Thoracic aorta (tissue), 2 donors: ENCODE results near the gene PEX11G. TPM values are rescaled to one million over a fixed set of nuclear protein-coding genes. Genes with fewer than 3 reads are reported as not detected.

Experiments used
- ATAC-seq: fragments of 150-250 bp; one replicate; pipeline ENCODE4 v1.8.0; 2017; ENCODE audit warnings: low read depth; ENCODE audit not compliant: insufficient number of reproducible peaks, low FRiP score
- DNase-seq: peaks from one replicate; pipeline ENCODE4 v3.0.0-alpha.2; 2020; ENCODE audit warnings: low spot score
- H3K27ac ChIP-seq, 2 donors: fragments of 200-600 bp; sonication (generic); 1 replicate in 1 of 2; 2 replicates in 1 of 2; pipeline ENCODE4 v1.5.1; 2016; ENCODE audit warnings: mild to moderate bottlenecking in 2 of 2, moderate library complexity in 2 of 2
- H3K27me3 ChIP-seq: fragments of 200-600 bp; sonication (generic); replicated peaks from 2 replicates; pipeline ENCODE4 v1.6.0; 2016; ENCODE audit warnings: mild to moderate bottlenecking; ENCODE audit not compliant: insufficient read depth
- H3K36me3 ChIP-seq: fragments of 200-600 bp; sonication (generic); one replicate; pipeline ENCODE4 v1.5.1; 2016
- H3K4me1 ChIP-seq, 2 donors: fragments of 200-600 bp; sonication (generic); 1 replicate in 1 of 2; 2 replicates in 1 of 2; pipeline versions ENCODE4 v1.5.1 to v1.6.0; 2016; ENCODE audit warnings: low read depth in 2 of 2, mild to moderate bottlenecking in 1 of 2; ENCODE audit not compliant: control insufficient read depth in 1 of 2
- H3K4me3 ChIP-seq: fragments of 200-600 bp; sonication (generic); 2 replicates; pipeline ENCODE4 v1.5.1; 2016; ENCODE audit warnings: mild to moderate bottlenecking
- H3K9me3 ChIP-seq: fragments of 200-600 bp; sonication (generic); 2 replicates; pipeline ENCODE4 v1.5.1; 2016
- total RNA-seq, 2 donors: library from RNA; depleted of rRNA; stranded (reverse); fragments of >200 nt; gene quantifications; one replicate each; pipeline versions ENCODE4 v1.1.0 to v1.2.3, GENCODE V29; 2016
- TF ChIP-seq, protein P1 (sequence below): fragments of 200-600 bp; sonication (generic); IDR thresholded peaks from one replicate; pipeline ENCODE4 v1.5.1; 2019; ENCODE audit warnings: antibody characterized with exemption

Gene PEX11G
- total RNA-seq, 2 donors from 2014 or later: 0.63 TPM; not detected in 1

GRCh38 chr19:7476777-7477494 lies 11.9 kb downstream of the PEX11G start:
- H3K27ac ChIP-seq: no peak overlapping the region
- TF ChIP-seq, protein P1, sequence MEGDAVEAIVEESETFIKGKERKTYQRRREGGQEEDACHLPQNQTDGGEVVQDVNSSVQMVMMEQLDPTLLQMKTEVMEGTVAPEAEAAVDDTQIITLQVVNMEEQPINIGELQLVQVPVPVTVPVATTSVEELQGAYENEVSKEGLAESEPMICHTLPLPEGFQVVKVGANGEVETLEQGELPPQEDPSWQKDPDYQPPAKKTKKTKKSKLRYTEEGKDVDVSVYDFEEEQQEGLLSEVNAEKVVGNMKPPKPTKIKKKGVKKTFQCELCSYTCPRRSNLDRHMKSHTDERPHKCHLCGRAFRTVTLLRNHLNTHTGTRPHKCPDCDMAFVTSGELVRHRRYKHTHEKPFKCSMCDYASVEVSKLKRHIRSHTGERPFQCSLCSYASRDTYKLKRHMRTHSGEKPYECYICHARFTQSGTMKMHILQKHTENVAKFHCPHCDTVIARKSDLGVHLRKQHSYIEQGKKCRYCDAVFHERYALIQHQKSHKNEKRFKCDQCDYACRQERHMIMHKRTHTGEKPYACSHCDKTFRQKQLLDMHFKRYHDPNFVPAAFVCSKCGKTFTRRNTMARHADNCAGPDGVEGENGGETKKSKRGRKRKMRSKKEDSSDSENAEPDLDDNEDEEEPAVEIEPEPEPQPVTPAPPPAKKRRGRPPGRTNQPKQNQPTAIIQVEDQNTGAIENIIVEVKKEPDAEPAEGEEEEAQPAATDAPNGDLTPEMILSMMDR: no peak
- no peaks in the 10 kb centered on the region for H3K27me3 ChIP-seq
- no peaks in the 10 kb centered on the region for H3K36me3 ChIP-seq
- ATAC-seq: no peak
- no peaks in the 10 kb centered on the region for H3K9me3 ChIP-seq
- no peaks in the 10 kb centered on the region for H3K4me1 ChIP-seq
- DNase-seq: no peak
- no peak overlapping the region for H3K4me3 ChIP-seq

DNA sequence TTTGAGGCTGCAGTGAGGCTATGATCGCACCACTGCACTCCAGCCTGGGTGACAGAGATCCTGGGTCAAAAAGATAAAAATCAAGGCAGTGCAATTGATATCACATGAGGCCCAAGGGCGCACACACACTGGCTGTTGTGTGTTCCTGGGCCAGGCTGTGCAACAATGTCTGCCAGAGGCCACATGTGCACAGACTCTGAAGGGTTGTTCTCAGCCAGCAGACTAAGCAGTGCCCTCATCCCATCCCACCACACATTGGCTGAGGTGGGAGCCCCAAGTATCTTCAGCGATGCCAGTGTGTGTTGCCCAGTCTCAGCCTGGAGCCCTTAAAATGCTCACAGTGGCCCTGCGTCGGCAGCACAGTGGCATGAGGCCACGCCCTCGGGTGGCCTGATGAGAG lies 12.6 kb downstream of the PEX11G start:
- TF ChIP-seq, protein P1: no peak
- H3K4me3 ChIP-seq: no peak overlapping the region
- no peak overlapping the region for H3K27ac ChIP-seq
- no peaks in the 10 kb centered on the region for H3K36me3 ChIP-seq
- no peaks in the 10 kb centered on the region for H3K27me3 ChIP-seq
- no peaks in the 10 kb centered on the region for H3K4me1 ChIP-seq
- no peaks in the 10 kb centered on the region for H3K9me3 ChIP-seq
- no peak for ATAC-seq
- no peak for DNase-seq

- Histone ChIP-seq H3K4me1 (no peaks in the 10 kb centered on the region), H3K27ac (no peak overlapping the region), H3K9me3 (no peaks in the 10 kb centered on the region), H3K4me3 (no peak overlapping the region), H3K27me3 (no peaks in the 10 kb centered on the region), H3K36me3 (peaks cover 5% of the 10 kb centered on the region)
- DNase-seq: no peak
- ATAC-seq: no peak
- TF ChIP-seq, protein P1: no peak
Observed at GRCh38 chr19:7475665-7476064, 13.2 kb downstream of the PEX11G start.

- no peak for ATAC-seq
- Histone ChIP-seq H3K9me3 (no peaks in the 10 kb centered on the region), H3K36me3 (peaks cover 30% of the 10 kb centered on the region), H3K4me3 (no peak overlapping the region), H3K27me3 (no peaks in the 10 kb centered on the region), H3K4me1 (no peaks in the 10 kb centered on the region), H3K27ac (no peak overlapping the region)
- no peak for DNase-seq
- TF ChIP-seq, protein P1: no peak
Observed at GRCh38 chr19:7471696-7472615, 16.9 kb downstream of the PEX11G start.
